Bronchial epithelial cell (primary cell): ENCODE measurements around the gene DHODH. TPM values are rescaled to one million over a fixed set of nuclear protein-coding genes. Genes with fewer than 3 reads are reported as not detected.
"Not testable (repeated sequence)": the region's sequence is repeated elsewhere in the genome, so short reads cannot be mapped to it uniquely, and the experiment has no call there.

ENCODE experiments used
- DNase-seq: peaks from one replicate; pipeline ENCODE4 v3.0.0-alpha.2; 2010; ENCODE audit warnings: low read depth
- FAIRE-seq: peaks from 2 replicates; lab custom pipeline; 2011; peaks lifted over from hg19 to GRCh38; lab: Jason Lieb, UNC
- H3K27me3 ChIP-seq: 2 replicates; pipeline ENCODE4 v1.5.1; 2011; ENCODE audit warnings: low read length; ENCODE audit not compliant: control insufficient read depth, insufficient read depth
- H3K36me3 ChIP-seq: 2 replicates; pipeline ENCODE4 v1.5.1; 2011; ENCODE audit warnings: low read length; ENCODE audit not compliant: control insufficient read depth, insufficient read depth
- H3K4me3 ChIP-seq: 2 replicates; pipeline ENCODE4 v1.5.1; 2011; ENCODE audit warnings: mild to moderate bottlenecking, low read depth, low read length, control low read depth
- CTCF ChIP-seq: IDR thresholded peaks from 2 replicates; pipeline ENCODE4 v1.5.1; 2011; ENCODE audit warnings: mild to moderate bottlenecking, moderate library complexity, low read length, control low read depth, inconsistent platforms; ENCODE audit not compliant: insufficient read depth, severe bottlenecking
- total RNA-seq: library from RNA; depleted of rRNA; stranded (reverse); fragments of >200 nt; gene quantifications from 2 replicates; pipeline ENCODE4 v1.2.1, GENCODE V29; 2014

DHODH gene
- total RNA-seq, 1 donor from 2014 or later, result 11.1 TPM

- H3K36me3 ChIP-seq, result no peaks in the 10 kb centered on the region
- H3K4me3 ChIP-seq, result no peak overlapping the region
- no peak for DNase-seq
- TF ChIP-seq CTCF, result no peak
- H3K27me3 ChIP-seq, result no peaks in the 10 kb centered on the region
- no peak for FAIRE-seq
Observed at GRCh38 chr16:72073560-72074230, 65.2 kb downstream of the DHODH start.

GRCh38 chr16:72075067-72075466 lies 66.5 kb downstream of the DHODH start:
- not testable (repeated sequence) for FAIRE-seq, H3K36me3 ChIP-seq, H3K27me3 ChIP-seq, H3K4me3 ChIP-seq, DNase-seq

Other genes with a start within 250 kb of the DHODH start
- 29.5 and 45.8 TPM in 2 replicates for gene AP1G1, start 199.9 kb upstream of the DHODH start, total RNA-seq
- gene ATXN1L, start 162.8 kb upstream of the DHODH start, total RNA-seq, result 9.2 and 12.9 TPM in 2 replicates
- 8.2 and 9.5 TPM in 2 replicates for gene ZNF821, start 124.6 kb upstream of the DHODH start, total RNA-seq
- 147 and 157 TPM in 2 replicates for gene IST1, start 113.2 kb upstream of the DHODH start, total RNA-seq
- gene PKD1L3, start 8.3 kb upstream of the DHODH start, total RNA-seq, result not detected in 2 replicates
- gene HP, start 45.8 kb downstream of the DHODH start, total RNA-seq, result not detected in 2 replicates
- not detected in 2 replicates for gene HPR, start 54.5 kb downstream of the DHODH start, total RNA-seq
- 5.4 and 6.8 TPM in 2 replicates for gene TXNL4B, start 84.9 kb downstream of the DHODH start, total RNA-seq
- gene DHX38, start 85.1 kb downstream of the DHODH start, total RNA-seq, result 91.6 and 123 TPM in 2 replicates
- gene PMFBP1, start 163.4 kb downstream of the DHODH start, total RNA-seq, result 0.53 and 1.9 TPM in 2 replicates